NAMALWA (cell line): ENCODE data around the gene NLRP3.
A peak's percentile ranks its signal among the peaks of the same experiment; 100 is the strongest.
"Not testable (repeated sequence)": the region's sequence is repeated elsewhere in the genome, so short reads cannot be mapped to it uniquely, and the experiment has no call there.

Source experiments
- DNase-seq: peaks from one replicate; pipeline ENCODE4 v3.0.0-alpha.2; 2015; ENCODE audit warnings: low spot score

Gene NLRP3

DNA sequence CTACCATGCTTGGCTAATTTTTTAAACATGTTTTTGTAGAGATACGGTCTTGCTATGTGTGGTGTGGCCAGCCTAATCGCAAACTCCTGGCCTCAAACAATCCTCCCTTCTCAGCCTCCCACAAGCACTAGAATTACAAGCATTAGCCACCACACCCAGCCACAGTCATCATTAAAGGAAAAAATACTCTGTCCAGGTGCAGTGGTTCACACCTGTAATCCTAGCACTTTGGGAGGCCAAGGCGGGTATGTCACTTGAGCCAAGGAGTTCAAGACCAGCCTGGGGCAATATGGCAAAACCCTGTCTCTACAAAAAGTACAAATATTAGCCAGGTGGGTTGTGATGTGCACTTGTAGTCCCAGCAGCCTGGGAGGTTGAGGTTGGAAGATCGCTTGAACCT lies 25.0 kb upstream of the NLRP3 start:
- DNase-seq: no peak

GRCh38 chr1:247392088-247392487 lies 23.9 kb upstream of the NLRP3 start:
- no peak for DNase-seq

GRCh38 chr1:247395075-247395474 lies 20.9 kb upstream of the NLRP3 start:
- DNase-seq: not testable (repeated sequence)

- DNase-seq: no peak
Measured at GRCh38 chr1:247400685-247401084, 15.3 kb upstream of the NLRP3 start.

DNA sequence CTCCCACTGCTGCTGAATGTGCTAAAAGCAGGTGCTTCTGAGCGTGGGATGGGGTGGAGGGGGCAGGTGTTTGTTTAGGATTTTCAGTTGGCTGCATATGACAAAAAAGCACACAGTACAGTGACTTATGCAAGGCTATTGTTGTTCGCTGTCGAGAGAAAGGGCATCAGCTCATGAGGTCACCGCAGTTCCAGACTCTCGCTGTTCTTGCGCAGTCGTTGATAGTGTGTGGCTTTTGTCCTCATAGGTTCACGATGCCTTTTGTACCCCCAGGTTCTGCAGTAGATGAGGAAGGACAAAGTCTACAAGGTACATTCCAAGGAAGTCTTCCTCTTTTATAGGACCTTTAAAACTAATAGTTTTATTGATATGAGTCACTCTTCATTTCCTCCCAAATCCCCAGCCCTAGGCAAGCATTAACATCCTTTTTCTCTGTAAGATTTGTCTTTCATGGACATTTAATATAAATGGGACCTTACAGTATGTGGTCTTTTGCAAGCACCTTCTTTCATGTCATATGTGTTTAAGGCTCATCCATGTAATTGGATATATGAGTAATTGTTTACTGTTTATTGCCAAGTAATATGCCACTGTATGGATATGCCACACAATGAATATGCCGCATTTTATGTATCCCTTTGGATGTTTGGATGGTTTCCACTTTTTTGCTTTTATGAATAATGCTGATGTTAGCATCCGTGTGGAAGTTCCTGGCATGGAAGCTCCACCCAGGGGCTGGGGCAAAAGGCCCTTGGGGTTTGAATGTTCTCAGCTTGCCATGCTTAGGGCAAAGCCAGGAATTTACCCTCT lies 14.5 kb upstream of the NLRP3 start:
- no peak for DNase-seq

- no peak for DNase-seq
Measured at GRCh38 chr1:247402120-247402675, 13.8 kb upstream of the NLRP3 start.

DNA sequence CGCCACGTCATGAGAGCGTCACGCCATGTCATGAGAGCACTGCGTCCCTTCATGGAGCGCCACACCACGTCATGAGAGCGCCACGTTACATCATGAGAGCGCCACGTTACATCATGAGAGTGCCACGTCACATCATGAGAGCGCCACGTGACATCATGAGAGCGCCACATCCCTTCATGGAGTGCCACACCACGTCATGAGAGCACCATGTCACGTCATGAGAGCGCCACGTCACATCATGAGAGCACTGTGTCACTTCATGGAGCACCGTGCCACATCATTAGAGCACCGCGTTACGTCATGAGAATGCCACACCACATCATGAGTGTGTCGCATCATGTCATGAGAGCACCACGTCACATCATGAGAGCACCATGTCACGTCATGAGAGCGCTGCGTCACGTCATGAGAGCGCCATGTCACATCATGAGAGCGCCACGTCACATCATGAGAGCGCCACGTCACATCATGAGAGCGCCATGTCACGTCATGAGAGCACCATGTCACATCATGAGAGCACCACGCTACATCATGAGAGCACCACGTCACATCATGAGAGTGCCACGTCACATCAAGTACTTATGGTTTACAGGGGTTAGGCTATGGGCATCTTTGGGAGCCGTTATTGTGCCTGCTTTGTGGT lies 9.8 kb upstream of the NLRP3 start:
- DNase-seq: no peak

GRCh38 chr1:247407180-247407616 lies 8.8 kb upstream of the NLRP3 start:
- no peak for DNase-seq

DNA sequence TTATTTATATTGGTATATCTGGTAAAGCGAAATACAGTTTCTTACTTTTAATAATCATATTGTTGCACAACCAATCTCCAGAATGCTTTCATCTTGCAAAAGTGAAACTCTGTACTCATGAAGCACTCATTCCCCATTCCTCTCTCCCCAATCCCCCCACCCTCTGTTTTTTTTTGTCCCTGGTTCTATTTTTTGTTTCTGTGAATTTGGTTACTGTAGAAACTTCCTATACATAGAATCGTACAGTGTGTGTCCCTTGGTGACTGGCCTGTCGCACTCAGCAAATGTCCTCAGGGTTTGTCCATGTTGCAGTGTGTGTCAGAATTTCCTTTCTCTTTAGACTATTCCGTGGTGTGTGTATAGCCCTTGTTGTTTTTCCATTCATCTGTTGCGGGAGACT lies 7.9 kb upstream of the NLRP3 start:
- DNase-seq: no peak

DNA sequence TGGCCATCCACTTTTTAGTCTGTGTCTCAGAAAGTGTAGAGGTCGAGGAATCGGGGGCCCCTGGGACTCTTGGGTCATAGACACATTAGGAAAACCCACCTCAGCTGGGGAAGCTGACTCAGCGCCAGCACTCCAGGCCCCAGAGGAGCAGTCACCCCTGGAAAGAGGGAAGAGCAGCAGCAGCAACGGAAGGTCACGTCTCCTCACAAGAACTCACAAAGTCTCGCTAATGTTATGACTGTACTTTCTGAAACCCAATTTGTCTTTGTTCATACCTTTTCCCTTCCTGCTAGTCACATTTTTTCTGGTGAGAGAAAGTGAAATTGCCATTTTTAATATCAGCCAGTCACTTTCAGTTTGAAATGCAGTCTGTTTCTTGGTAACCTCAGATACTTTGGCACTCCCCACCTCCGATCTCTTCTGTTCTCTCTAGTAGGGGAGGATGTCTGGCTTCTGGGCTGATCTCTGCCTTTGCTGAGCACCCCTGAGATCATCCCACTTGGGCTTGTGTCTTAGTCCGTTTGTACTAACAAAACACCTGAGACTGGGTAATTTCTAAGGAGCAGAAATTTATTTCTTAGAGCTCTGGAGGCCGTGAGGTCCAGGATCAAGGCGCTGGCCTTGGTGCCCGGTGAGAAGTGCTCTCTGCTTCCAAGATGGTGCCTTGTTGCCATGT lies 6.0 kb upstream of the NLRP3 start:
- no peak for DNase-seq

DNA sequence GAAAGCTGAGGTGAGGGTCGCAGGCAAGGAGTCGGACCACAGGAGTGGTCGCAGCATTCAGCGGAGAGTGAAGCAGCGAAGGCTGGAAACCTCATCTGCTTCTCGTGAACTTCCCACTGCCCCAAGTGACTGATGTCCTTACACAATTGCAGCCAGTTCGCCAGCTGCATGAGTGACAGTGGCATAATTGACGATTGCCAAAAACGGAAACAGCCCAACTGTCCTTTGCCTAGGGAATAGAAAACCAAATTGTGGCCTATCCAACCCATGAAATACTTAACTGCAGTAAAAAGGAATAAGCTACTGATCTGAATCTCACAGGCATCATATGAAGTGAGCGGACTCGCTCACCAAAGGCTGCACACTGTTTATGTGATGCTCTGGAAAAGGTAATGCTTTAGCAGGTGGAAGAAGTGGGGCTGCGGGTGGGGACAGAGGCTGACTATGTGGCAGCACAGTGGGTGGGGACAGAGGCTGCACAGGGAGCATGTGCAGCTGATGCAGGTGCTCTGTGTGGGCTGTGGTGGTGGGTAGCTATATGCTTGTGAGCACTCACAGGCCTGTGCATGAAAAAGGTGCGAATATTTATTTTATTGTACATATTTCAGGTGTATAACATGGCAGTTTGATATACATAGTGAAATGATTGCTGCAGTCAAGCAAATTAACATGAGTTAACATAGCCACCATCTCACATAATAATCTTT lies 4.2 kb upstream of the NLRP3 start:
- DNase-seq: no peak

DNA sequence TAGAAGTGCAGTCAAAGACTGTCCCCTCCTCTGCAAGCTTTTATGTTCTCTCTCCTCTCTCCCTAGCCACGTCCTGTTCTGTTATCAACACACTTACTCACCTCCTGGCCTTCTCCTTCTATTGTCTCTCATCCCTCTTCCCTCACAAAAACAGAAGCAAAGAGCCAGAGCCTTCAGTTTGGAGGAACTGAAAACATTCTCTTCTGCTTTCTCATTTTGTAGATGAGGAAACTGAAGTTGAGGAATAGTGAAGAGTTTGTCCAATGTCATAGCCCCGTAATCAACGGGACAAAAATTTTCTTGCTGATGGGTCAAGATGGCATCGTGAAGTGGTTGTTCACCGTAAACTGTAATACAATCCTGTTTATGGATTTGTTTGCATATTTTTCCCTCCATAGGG lies 1.9 kb downstream of the NLRP3 start:
- no peak for DNase-seq

GRCh38 chr1:247419336-247419735 lies 3.4 kb downstream of the NLRP3 start:
- DNase-seq: no peak

DNA sequence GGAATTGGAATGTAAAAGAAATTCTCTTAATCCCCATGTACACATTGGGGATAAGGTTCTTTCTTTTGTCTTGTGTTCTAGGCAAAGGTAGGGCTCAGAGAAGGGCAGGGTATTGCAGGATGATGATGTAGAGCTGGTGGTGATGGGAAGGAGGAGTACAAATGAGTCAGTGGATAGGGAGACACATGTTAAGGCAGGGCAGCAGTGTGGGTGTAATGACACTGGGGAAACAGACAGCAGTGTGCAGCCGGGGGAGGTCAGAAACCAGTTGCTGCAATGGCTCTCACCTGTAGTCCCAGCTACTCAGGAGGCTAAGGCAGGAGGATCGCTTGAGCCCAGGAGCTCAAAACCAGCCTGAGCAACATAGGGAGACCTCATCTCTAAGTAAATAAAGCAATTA lies 5.1 kb downstream of the NLRP3 start:
- no peak for DNase-seq

DNA sequence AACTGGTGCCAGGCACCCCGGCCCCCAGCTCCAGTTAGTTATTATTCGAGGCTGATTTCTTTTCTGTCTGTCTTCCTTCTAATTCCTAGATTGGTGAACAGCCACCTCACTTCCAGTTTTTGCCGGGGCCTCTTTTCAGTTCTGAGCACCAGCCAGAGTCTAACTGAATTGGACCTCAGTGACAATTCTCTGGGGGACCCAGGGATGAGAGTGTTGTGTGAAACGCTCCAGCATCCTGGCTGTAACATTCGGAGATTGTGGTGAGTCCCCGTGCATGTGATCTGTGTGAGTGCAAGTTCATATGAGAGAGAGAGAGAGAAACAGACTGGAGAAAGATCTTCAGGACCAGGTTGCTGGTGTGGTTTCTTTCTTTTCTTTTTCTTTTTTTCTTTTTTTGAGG lies 13.5 kb downstream of the NLRP3 start:
- DNase-seq: no peak

GRCh38 chr1:247430434-247430833 lies 14.5 kb downstream of the NLRP3 start:
- DNase-seq: no peak

DNA sequence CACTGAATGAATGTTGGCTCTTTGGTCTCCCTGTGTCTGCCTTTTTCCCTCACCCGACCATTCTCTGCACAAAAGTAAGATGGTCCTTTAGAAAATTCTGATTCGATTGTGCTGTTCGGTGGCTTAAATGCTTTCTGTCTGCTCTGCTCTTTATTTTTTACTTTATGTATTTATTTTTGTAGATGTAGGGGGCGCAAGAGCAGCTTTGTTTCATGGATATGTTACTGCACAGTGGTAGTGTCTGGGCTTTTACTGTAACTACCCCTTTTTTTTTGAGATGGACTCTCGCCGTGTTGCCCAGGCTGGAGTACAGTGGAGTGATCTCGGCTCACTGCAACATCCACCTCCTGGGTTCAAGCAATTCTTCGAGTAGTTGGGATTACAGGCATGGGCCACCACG lies 15.7 kb downstream of the NLRP3 start:
- DNase-seq: peak; percentile 37

DNA sequence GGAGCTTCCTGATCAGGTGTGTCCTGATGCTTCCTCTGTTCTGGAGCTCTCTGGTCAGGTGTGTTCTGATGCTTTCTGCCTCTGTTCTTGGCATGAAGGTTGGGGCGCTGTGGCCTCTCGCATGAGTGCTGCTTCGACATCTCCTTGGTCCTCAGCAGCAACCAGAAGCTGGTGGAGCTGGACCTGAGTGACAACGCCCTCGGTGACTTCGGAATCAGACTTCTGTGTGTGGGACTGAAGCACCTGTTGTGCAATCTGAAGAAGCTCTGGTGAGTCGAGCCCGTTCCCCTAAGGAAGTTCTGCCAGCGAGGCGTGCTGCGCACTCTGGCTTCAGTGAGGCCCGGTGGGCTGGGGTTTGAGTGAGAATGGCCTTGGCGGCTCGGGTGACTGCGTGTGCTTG lies 18.0 kb downstream of the NLRP3 start:
- no peak for DNase-seq

GRCh38 chr1:247435030-247435758 lies 19.2 kb downstream of the NLRP3 start:
- DNase-seq: no peak

GRCh38 chr1:247435759-247436147 lies 19.8 kb downstream of the NLRP3 start:
- DNase-seq: no peak
